ENCODE measurements around the gene NOL3.

- TF ChIP-seq NR1H2 (CRISPR knock-in tag; IDR thresholded peaks at IDR 0.05; ENCODE audit: borderline replicate concordance, low read depth) (no peak), MAX (IDR thresholded peaks at IDR 0.05) (no peak), MYC (CRISPR knock-in tag; IDR thresholded peaks at IDR 0.05; ENCODE audit: borderline replicate concordance) (no peak), GTF2F1 (IDR thresholded peaks at IDR 0.05; ENCODE audit: low read length) (no peak), CTCF (CRISPR knock-in tag; IDR thresholded peaks at IDR 0.05) (no peak), RBAK (CRISPR knock-in tag; IDR thresholded peaks at IDR 0.05) (no peak), HMGXB4 (CRISPR knock-in tag; IDR thresholded peaks at IDR 0.05; ENCODE audit: borderline replicate concordance in 1 of 2, low read depth in 1 of 2) (no peak)
Measured at GRCh38 chr16:67165121-67166078, 4.9 kb upstream of the NOL3 start.
